Epithelial cell of proximal tubule (primary cell): ENCODE measurements around the gene ASXL1. TPM values are rescaled to one million over a fixed set of nuclear protein-coding genes. Genes with fewer than 3 reads are reported as not detected.
A peak's percentile ranks its signal among the peaks of the same experiment; 100 is the strongest.

Experiments used
- DNase-seq: peaks from one replicate; pipeline ENCODE4 v3.0.0-alpha.2; 2011; ENCODE audit warnings: low read depth
- H3K4me3 ChIP-seq: 2 replicates; pipeline ENCODE4 v1.5.1; 2011; ENCODE audit warnings: low read depth, mild to moderate bottlenecking, low read length
- total RNA-seq: library from RNA; depleted of rRNA; stranded (reverse); fragments of >200 nt; gene quantifications from 2 replicates; pipeline ENCODE4 v1.2.3, GENCODE V29; 2015
- TF ChIP-seq, protein P1 (sequence below): conservative IDR thresholded peaks from 2 replicates; pipeline ENCODE4 v1.5.1; 2012; ENCODE audit warnings: low read depth, mild to moderate bottlenecking, low read length

Gene ASXL1
- 20.7 and 34.2 TPM in 2 replicates for total RNA-seq

GRCh38 chr20:32357869-32358631 is at the start of gene ASXL1:
TSS of gene ASXL1 (plus strand) at chr20:32358331. CDS start at chr20:32358776, 445 bp downstream.
- peak within 1 kb of the TSS; percentile 90 for H3K4me3 ChIP-seq
- DNase-seq: peak; percentile 45
- TF ChIP-seq, protein P1, sequence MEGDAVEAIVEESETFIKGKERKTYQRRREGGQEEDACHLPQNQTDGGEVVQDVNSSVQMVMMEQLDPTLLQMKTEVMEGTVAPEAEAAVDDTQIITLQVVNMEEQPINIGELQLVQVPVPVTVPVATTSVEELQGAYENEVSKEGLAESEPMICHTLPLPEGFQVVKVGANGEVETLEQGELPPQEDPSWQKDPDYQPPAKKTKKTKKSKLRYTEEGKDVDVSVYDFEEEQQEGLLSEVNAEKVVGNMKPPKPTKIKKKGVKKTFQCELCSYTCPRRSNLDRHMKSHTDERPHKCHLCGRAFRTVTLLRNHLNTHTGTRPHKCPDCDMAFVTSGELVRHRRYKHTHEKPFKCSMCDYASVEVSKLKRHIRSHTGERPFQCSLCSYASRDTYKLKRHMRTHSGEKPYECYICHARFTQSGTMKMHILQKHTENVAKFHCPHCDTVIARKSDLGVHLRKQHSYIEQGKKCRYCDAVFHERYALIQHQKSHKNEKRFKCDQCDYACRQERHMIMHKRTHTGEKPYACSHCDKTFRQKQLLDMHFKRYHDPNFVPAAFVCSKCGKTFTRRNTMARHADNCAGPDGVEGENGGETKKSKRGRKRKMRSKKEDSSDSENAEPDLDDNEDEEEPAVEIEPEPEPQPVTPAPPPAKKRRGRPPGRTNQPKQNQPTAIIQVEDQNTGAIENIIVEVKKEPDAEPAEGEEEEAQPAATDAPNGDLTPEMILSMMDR: no peak

- DNase-seq: no peak
- TF ChIP-seq, protein P1: no peak
- no peak overlapping the region for H3K4me3 ChIP-seq
Measured at GRCh38 chr20:32312718-32313424, 45.3 kb upstream of the ASXL1 start.

- no peak overlapping the region for H3K4me3 ChIP-seq
- TF ChIP-seq, protein P1: no peak
- DNase-seq: no peak
Measured at GRCh38 chr20:32314768-32315167, 43.4 kb upstream of the ASXL1 start.

GRCh38 chr20:32315399-32315798 is 42.7 kb upstream of the ASXL1 start:
- no peak overlapping the region for H3K4me3 ChIP-seq
- no peak for DNase-seq
- TF ChIP-seq, protein P1: no peak

GRCh38 chr20:32315891-32316290 is 42.2 kb upstream of the ASXL1 start:
- TF ChIP-seq, protein P1: no peak
- no peak overlapping the region for H3K4me3 ChIP-seq
- no peak for DNase-seq

DNA sequence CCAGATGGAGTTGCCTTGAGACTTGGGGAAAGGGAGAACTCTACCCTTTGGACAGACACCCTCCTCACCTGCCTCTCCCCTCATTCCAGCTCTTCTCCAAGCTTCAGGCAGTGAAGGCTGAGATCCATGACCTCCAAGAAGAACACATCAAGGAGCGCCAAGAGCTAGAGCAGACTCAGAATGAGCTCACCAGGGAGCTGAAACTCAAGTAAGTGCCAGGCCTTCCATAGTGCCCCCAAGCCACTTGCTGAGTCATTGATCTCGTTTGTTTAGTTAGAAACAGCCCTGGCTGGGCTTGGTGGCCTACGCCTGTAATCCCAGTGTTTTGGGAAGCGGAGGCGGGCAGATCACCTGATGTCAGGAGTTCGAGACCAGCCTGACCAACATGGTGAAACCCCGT is 41.5 kb upstream of the ASXL1 start:
- TF ChIP-seq, protein P1: no peak
- no peak for DNase-seq

GRCh38 chr20:32319100-32319499 is 39.0 kb upstream of the ASXL1 start:
- TF ChIP-seq, protein P1: no peak

More for the DNA sequence above, 41.5 kb upstream of the ASXL1 start:
- H3K4me3 ChIP-seq: no peak overlapping the region

More at GRCh38 chr20:32319100-32319499, 39.0 kb upstream of the ASXL1 start:
- DNase-seq: no peak
- no peak overlapping the region for H3K4me3 ChIP-seq
